Stimulated activated CD4-positive, alpha-beta T cell treated with anti-CD3 and anti-CD28 coated beads, Interleukin-12 subunit alpha, Interleukin-12 subunit beta, amount 100 ng/mL, for 4 hours (primary cell): ENCODE data around the gene MBTD1.

ENCODE experiments used
- DNase-seq: peaks from one replicate; pipeline ENCODE4 v3.0.0-alpha.2; 2020

The MBTD1 gene

GRCh38 chr17:51142597-51142996 lies 117.3 kb downstream of the MBTD1 start:
- no peak for DNase-seq

- no peak for DNase-seq
Measured at GRCh38 chr17:51135956-51136355, 123.9 kb downstream of the MBTD1 start.

- DNase-seq: no peak
Measured at GRCh38 chr17:51133365-51133764, 126.5 kb downstream of the MBTD1 start.

- DNase-seq: no peak
Measured at GRCh38 chr17:51132964-51133319, 126.9 kb downstream of the MBTD1 start.

- no peak for DNase-seq
Measured at GRCh38 chr17:51128076-51128475, 131.8 kb downstream of the MBTD1 start.
